Activated naive CD4-positive, alpha-beta T cell treated with anti-CD3 and anti-CD28 coated beads, Interleukin-2, amount 50 U/mL, for 16 hours (primary cell): ENCODE measurements around the gene KLK11.

Experiments
- DNase-seq: peaks from one replicate; pipeline ENCODE4 v3.0.0-alpha.2; 2020

Gene KLK11

GRCh38 chr19:51027126-51027806, 850 bp upstream of the KLK11 start:
- DNase-seq = no peak

GRCh38 chr19:51025809-51026553, 435 bp downstream of the KLK11 start:
- DNase-seq = no peak

- DNase-seq = no peak
These were observed 1.0 kb downstream of the KLK11 start for GRCh38 chr19:51025401-51025800.

GRCh38 chr19:51024924-51025323, 1.5 kb downstream of the KLK11 start:
- no peak for DNase-seq

- no peak for DNase-seq
These were observed 2.5 kb downstream of the KLK11 start for GRCh38 chr19:51023946-51024345.

GRCh38 chr19:51022526-51022925, 3.9 kb downstream of the KLK11 start:
- DNase-seq = no peak

- DNase-seq = no peak
These were observed 5.3 kb downstream of the KLK11 start for GRCh38 chr19:51020988-51021651.

- no peak for DNase-seq
These were observed 6.9 kb downstream of the KLK11 start, which contains the start of gene KLK10 for GRCh38 chr19:51019544-51019925. Gene KLK10, minus strand, starts transcription at chr19:51019709. Its CDS starts 579 bp downstream, at chr19:51019130.

- DNase-seq = no peak
These were observed 7.5 kb downstream of the KLK11 start for GRCh38 chr19:51018745-51019543.

- DNase-seq = peak; percentile 50
These were observed 9.4 kb downstream of the KLK11 start for GRCh38 chr19:51016798-51017683.

GRCh38 chr19:51015691-51016267, 10.6 kb downstream of the KLK11 start:
- no peak for DNase-seq

- no peak for DNase-seq
These were observed 12.2 kb downstream of the KLK11 start for GRCh38 chr19:51014242-51014641.

- DNase-seq = no peak
These were observed 13.7 kb downstream of the KLK11 start for GRCh38 chr19:51012661-51013190.

GRCh38 chr19:51010066-51010795, 16.2 kb downstream of the KLK11 start:
- DNase-seq = no peak

- no peak for DNase-seq
These were observed 17.1 kb downstream of the KLK11 start for GRCh38 chr19:51009061-51009891.

GRCh38 chr19:51007488-51007887, 18.9 kb downstream of the KLK11 start:
- no peak for DNase-seq

- DNase-seq = no peak
These were observed 20.0 kb downstream of the KLK11 start for GRCh38 chr19:51006406-51006805.

GRCh38 chr19:51005248-51005647, 21.2 kb downstream of the KLK11 start:
- no peak for DNase-seq

- no peak for DNase-seq
These were observed 23.1 kb downstream of the KLK11 start for GRCh38 chr19:51003316-51003715.
